ENCODE data around the gene ZNF318. TPM values are rescaled to one million over a fixed set of nuclear protein-coding genes. Genes with fewer than 3 reads are reported as not detected.
"Not testable (repeated sequence)": the region's sequence is repeated elsewhere in the genome, so short reads cannot be mapped to it uniquely, and the experiment has no call there.

The ZNF318 gene
- polyA plus RNA-seq, 2 of the 4 experiments (the other 2 are of a cell fraction), result 5.0 to 9.2 TPM

GRCh38 chr6:43347444-43347843, 22.0 kb downstream of the ZNF318 start (continued):
- TF ChIP-seq ZSCAN20 (CRISPR knock-in tag; IDR thresholded peaks at IDR 0.05) (no peak), CTCF (IDR thresholded peaks at IDR 0.05) (no peak), JUN (IDR thresholded peaks at IDR 0.05) (no peak), MYC (IDR thresholded peaks at IDR 0.05; ENCODE audit: borderline replicate concordance, low read length) (no peak), EP300 (IDR thresholded peaks at IDR 0.05) (no peak)

GRCh38 chr6:43347021-43347420, 22.4 kb downstream of the ZNF318 start:
- no peak overlapping the region for H3K4me3 ChIP-seq
- FAIRE-seq, result no peak
- WGBS (ENCODE audit: missing lambda C conversion rate), result 49% methylated on average over 3 of the region's 3 CpGs
- H3K27ac ChIP-seq, result no peak overlapping the region
- no peak for TF ChIP-seq MAZ (IDR thresholded peaks at IDR 0.05; ENCODE audit: borderline replicate concordance, low read depth, low read length)
- no peak for TF ChIP-seq RNF2 (IDR thresholded peaks at IDR 0.05; ENCODE audit: borderline replicate concordance, low read depth)
- TF ChIP-seq HOXA7 (CRISPR knock-in tag; IDR thresholded peaks at IDR 0.05), result no peak
- TF ChIP-seq POLR2A (IDR thresholded peaks at IDR 0.05; ENCODE audit: low read length), result no peak
- TF ChIP-seq SMC3 (IDR thresholded peaks at IDR 0.05), result no peak
- no peak for TF ChIP-seq CBX8 (IDR thresholded peaks at IDR 0.05)
- TF ChIP-seq USF2 (IDR thresholded peaks at IDR 0.05), result no peak
- no peak for TF ChIP-seq ZNF302 (CRISPR knock-in tag; IDR thresholded peaks at IDR 0.05)
- no peak for TF ChIP-seq HOXB5 (CRISPR knock-in tag; IDR thresholded peaks at IDR 0.05)
- TF ChIP-seq RFX5 (IDR thresholded peaks at IDR 0.05), result no peak
- TF ChIP-seq FOSB (CRISPR knock-in tag; IDR thresholded peaks at IDR 0.05), result no peak
- no peak for TF ChIP-seq BHLHE40 (IDR thresholded peaks at IDR 0.05; ENCODE audit: low read depth, low read length)
- TF ChIP-seq NR3C1 (IDR thresholded peaks at IDR 0.05), result no peak
- TF ChIP-seq JUN (IDR thresholded peaks at IDR 0.05), result no peak
- TF ChIP-seq RARB (CRISPR knock-in tag; IDR thresholded peaks at IDR 0.05), result no peak
- no peaks in the 10 kb centered on the region for H3K9me3 ChIP-seq
- ChIA-PET CTCF (no interaction called here), POLR2A (no interaction called here)
- DNase-seq (ENCODE audit: low read depth in 1 of 2, low spot score in 1 of 2), result no peak
- no peak overlapping the region for H3K4me2 ChIP-seq
- no peak for ATAC-seq
- H3K4me1 ChIP-seq, result no peaks in the 10 kb centered on the region

GRCh38 chr6:43346243-43346642, 23.2 kb downstream of the ZNF318 start:
- FAIRE-seq; H3K9me3 ChIP-seq; DNase-seq (ENCODE audit: low read depth in 1 of 2, low spot score in 1 of 2); H3K4me3 ChIP-seq; POLR2A ChIA-PET; ATAC-seq; H3K27ac ChIP-seq; H3K4me1 ChIP-seq; H3K4me2 ChIP-seq: not testable (repeated sequence)
- 93% methylated on average over 11 of the region's 11 CpGs for WGBS (ENCODE audit: missing lambda C conversion rate)
- CTCF ChIA-PET, result interaction anchor here (0.9 kb wide), 1 partner anchor 38 kb away, joined by 4 read pairs; no protein-coding TSS in a partner anchor

GRCh38 chr6:43339168-43339567, 30.3 kb downstream of the ZNF318 start:
- no peak for ATAC-seq
- 92% methylated on average over 4 of the region's 4 CpGs for WGBS (ENCODE audit: missing lambda C conversion rate)
- TF ChIP-seq JUNB (IDR thresholded peaks at IDR 0.05), result no peak
- TF ChIP-seq CHD4 (IDR thresholded peaks at IDR 0.05; ENCODE audit: borderline replicate concordance), result no peak
- TF ChIP-seq PBX3 (IDR thresholded peaks at IDR 0.05), result no peak
- TF ChIP-seq HES2 (IDR thresholded peaks at IDR 0.05), result no peak
- no peak for TF ChIP-seq POLR2AphosphoS2 (conservative IDR thresholded peaks at IDR 0.05; ENCODE audit: low read length)
- TF ChIP-seq HEYL (CRISPR knock-in tag; IDR thresholded peaks at IDR 0.05), result no peak
- no peak for TF ChIP-seq HMGXB4 (CRISPR knock-in tag; IDR thresholded peaks at IDR 0.05; ENCODE audit: borderline replicate concordance)
- no peak for TF ChIP-seq SMC3 (IDR thresholded peaks at IDR 0.05)
- no peak for TF ChIP-seq RAD21 (conservative IDR thresholded peaks at IDR 0.05 in 1 of 2, IDR thresholded peaks at IDR 0.05 in 1 of 2)
- TF ChIP-seq BHLHE40 (IDR thresholded peaks at IDR 0.05; ENCODE audit: low read depth, low read length), result no peak
- TF ChIP-seq TP53 (CRISPR knock-in tag; IDR thresholded peaks at IDR 0.05), result no peak
- no peak for TF ChIP-seq CEBPB (IDR thresholded peaks at IDR 0.05)
- TF ChIP-seq FOSL2 (IDR thresholded peaks at IDR 0.05), result no peak
- no peak for TF ChIP-seq FOSL2 (CRISPR knock-in tag; IDR thresholded peaks at IDR 0.05)

More at GRCh38 chr6:43339168-43339567, 30.3 kb downstream of the ZNF318 start:
- Histone ChIP-seq H3K9me3 (no peaks in the 10 kb centered on the region), H3K4me2 (no peak overlapping the region), H3K27ac (no peak overlapping the region), H3K4me3 (no peak overlapping the region), H3K4me1 (no peaks in the 10 kb centered on the region)
- no peak for FAIRE-seq
- CTCF ChIA-PET, result interaction anchor here (1.1 to 3.2 kb wide), 6 partner anchors 9 to 77 kb away, joined by 3 to 16 read pairs (median 3); partner anchors contain the start of gene CRIP3
- no peak for DNase-seq (ENCODE audit: low read depth in 1 of 2, low spot score in 1 of 2)
- POLR2A ChIA-PET, result no interaction called here

All from A549 (cell line).